H1 (cell line): Measurements from ENCODE around the gene DCP1B. TPM values are rescaled to one million over a fixed set of nuclear protein-coding genes. Genes with fewer than 3 reads are reported as not detected.

Source experiments
- CTCF ChIA-PET: fragments of 300-600 bp; sonication (Branson Sonifier 250); formaldehyde crosslinking; loops from one replicate; lab custom pipeline; 2021; ENCODE audit not compliant: partially characterized antibody; lab: Charles Lee
- POLR2A ChIA-PET: fragments of 300-600 bp; sonication (Branson Sonifier 250); formaldehyde crosslinking; loops from one replicate; lab custom pipeline; 2021; ENCODE audit warnings: inconsistent platforms; ENCODE audit not compliant: partially characterized antibody; lab: Charles Lee
- DNase-seq, 2 experiments: peaks; one replicate each; pipeline versions ENCODE4 v3.0.0 to v3.0.0-alpha.2; 2010 to 2022; ENCODE audit warnings: low spot score in 2 of 2, low read depth in 1 of 2, mixed read lengths in 1 of 2
- FAIRE-seq: peaks from 2 replicates; lab custom pipeline; 2011; peaks lifted over from hg19 to GRCh38; lab: Jason Lieb, UNC
- H2AFZ ChIP-seq: 2 replicates; pipeline ENCODE4 v1.8.1; 2012; ENCODE audit warnings: low read length, inconsistent platforms
- H2AK5ac ChIP-seq: 2 replicates; pipeline ENCODE4 v1.6.1; 2013; ENCODE audit warnings: low read depth, low read length
- H2BK120ac ChIP-seq: replicated peaks from 2 replicates; pipeline ENCODE3; 2013; ENCODE audit warnings: low read depth, low read length, inconsistent platforms
- H2BK12ac ChIP-seq: 2 replicates; pipeline ENCODE4 v1.6.1; 2013; ENCODE audit warnings: low read depth, low read length
- H2BK15ac ChIP-seq: 2 replicates; pipeline ENCODE4 v1.6.1; 2013; ENCODE audit warnings: low read length
- H2BK20ac ChIP-seq: 2 replicates; pipeline ENCODE4 v1.6.1; 2013; ENCODE audit warnings: low read length
- H2BK5ac ChIP-seq: 2 replicates; pipeline ENCODE4 v1.6.1; 2013; ENCODE audit warnings: low read depth, low read length
- H3K14ac ChIP-seq: 2 replicates; pipeline ENCODE4 v1.6.1; 2013; ENCODE audit warnings: inconsistent platforms; ENCODE audit not compliant: insufficient read length
- H3K18ac ChIP-seq: 2 replicates; pipeline ENCODE4 v1.6.1; 2013; ENCODE audit warnings: low read length; ENCODE audit errors: extremely low read depth
- H3K23ac ChIP-seq: 2 replicates; pipeline ENCODE4 v1.6.1; 2013; ENCODE audit warnings: inconsistent platforms; ENCODE audit not compliant: insufficient read length
- H3K23me2 ChIP-seq: 2 replicates; pipeline ENCODE4 v1.6.1; 2013; ENCODE audit warnings: low read depth, low read length
- H3K27ac ChIP-seq: 2 replicates; pipeline ENCODE4 v1.6.1; 2011; ENCODE audit warnings: low read depth, low read length, inconsistent platforms
- H3K27me3 ChIP-seq, 4 experiments: replicated peaks in 1 of 4; 1 replicate in 1 of 4; 2 replicates in 3 of 4; pipeline versions ENCODE4 v1.6.1 to v1.8.1; 2011 to 2013; ENCODE audit warnings: low read length in 3 of 4, mild to moderate bottlenecking in 3 of 4, inconsistent platforms in 2 of 4, mixed read lengths in 2 of 4, moderate library complexity in 1 of 4; ENCODE audit not compliant: control insufficient read depth in 3 of 4, insufficient read depth in 3 of 4; ENCODE audit errors: extremely low read depth in 1 of 4
- H3K36me3 ChIP-seq, 4 experiments: 2 replicates each; pipeline versions ENCODE4 v1.6.1 to v1.8.1; 2011 to 2013; ENCODE audit warnings: mild to moderate bottlenecking in 4 of 4, low read length in 3 of 4, moderate library complexity in 2 of 4, control low read depth in 1 of 4, inconsistent platforms in 1 of 4; ENCODE audit not compliant: insufficient read depth in 4 of 4, control insufficient read depth in 2 of 4
- H3K4ac ChIP-seq: replicated peaks from 2 replicates; pipeline ENCODE3; 2013; ENCODE audit warnings: low read length, low read depth, mixed read lengths, inconsistent platforms; ENCODE audit not compliant: insufficient read length
- H3K4me1 ChIP-seq, 4 experiments: replicated peaks in 1 of 4; 1 replicate in 1 of 4; 2 replicates in 3 of 4; pipeline versions ENCODE4 v1.6.1 to v1.8.1; 2011 to 2013; ENCODE audit warnings: low read length in 3 of 4, inconsistent platforms in 2 of 4, mixed read lengths in 1 of 4; ENCODE audit not compliant: insufficient read depth in 4 of 4, control insufficient read depth in 3 of 4
- H3K4me2 ChIP-seq, 2 experiments: 2 replicates each; pipeline versions ENCODE4 v1.6.1 to v1.8.1; 2011 to 2013; ENCODE audit warnings: low read depth in 2 of 2, low read length in 2 of 2, control low read depth in 1 of 2, inconsistent platforms in 1 of 2, mild to moderate bottlenecking in 1 of 2; ENCODE audit not compliant: insufficient read depth in 1 of 2
- H3K4me3 ChIP-seq, 4 experiments: fragments of 200-600, 300-600 bp in 1 of 4; sonication (generic), shearing (Covaris generic), sonication (Bioruptor Twin) in 1 of 4; 2 replicates each; pipeline versions ENCODE4 v1.5.1 to v1.8.1; 2011 to 2016; ENCODE audit warnings: low read length in 4 of 4, low read depth in 3 of 4, control low read depth in 2 of 4, inconsistent platforms in 2 of 4, mild to moderate bottlenecking in 2 of 4, mixed read lengths in 1 of 4, moderate library complexity in 1 of 4; ENCODE audit not compliant: insufficient read depth in 2 of 4; ENCODE audit errors: extremely low read depth in 1 of 4
- H3K56ac ChIP-seq: replicated peaks from 2 replicates; pipeline ENCODE3; 2013; ENCODE audit warnings: low read depth, mild to moderate bottlenecking, mixed read lengths, low read length, inconsistent platforms; ENCODE audit not compliant: insufficient read length
- H3K79me1 ChIP-seq: 2 replicates; pipeline ENCODE4 v1.6.1; 2013; ENCODE audit warnings: low read depth, low read length, control low read depth
- H3K79me2 ChIP-seq, 2 experiments: 2 replicates each; pipeline versions ENCODE4 v1.6.1 to v1.8.1; 2012 to 2013; ENCODE audit warnings: low read length in 2 of 2, mild to moderate bottlenecking in 2 of 2, inconsistent platforms in 1 of 2; ENCODE audit not compliant: insufficient read depth in 2 of 2, control insufficient read depth in 1 of 2
- H3K9ac ChIP-seq, 4 experiments: replicated peaks in 1 of 4; 1 replicate in 1 of 4; 2 replicates in 3 of 4; pipeline versions ENCODE4 v1.6.1 to v1.8.1; 2011 to 2013; ENCODE audit warnings: low read depth in 3 of 4, low read length in 3 of 4, control low read depth in 2 of 4, mild to moderate bottlenecking in 2 of 4, moderate library complexity in 2 of 4, inconsistent platforms in 1 of 4; ENCODE audit errors: extremely low read depth in 1 of 4
- H3K9me3 ChIP-seq, 2 experiments: 2 replicates each; pipeline versions ENCODE4 v1.6.1 to v1.8.1; 2012 to 2013; ENCODE audit warnings: mild to moderate bottlenecking in 2 of 2, moderate library complexity in 2 of 2, control low read depth in 1 of 2, inconsistent platforms in 1 of 2, low read depth in 1 of 2, low read length in 1 of 2, mixed read lengths in 1 of 2; ENCODE audit not compliant: insufficient read depth in 2 of 2
- H4K20me1 ChIP-seq, 2 experiments: replicated peaks in 1 of 2; 2 replicates each; pipeline versions ENCODE3 to v1.8.1; 2011 to 2013; ENCODE audit warnings: inconsistent platforms in 2 of 2, low read length in 2 of 2, mild to moderate bottlenecking in 1 of 2; ENCODE audit not compliant: insufficient read depth in 2 of 2, control insufficient read depth in 1 of 2
- H4K5ac ChIP-seq: 2 replicates; pipeline ENCODE4 v1.6.1; 2013; ENCODE audit warnings: low read length, low read depth, mixed read lengths, inconsistent platforms; ENCODE audit not compliant: insufficient read length
- H4K8ac ChIP-seq: 2 replicates; pipeline ENCODE4 v1.8.0; 2013; ENCODE audit warnings: mild to moderate bottlenecking, moderate library complexity, low read length, inconsistent platforms; ENCODE audit not compliant: insufficient read depth; ENCODE audit errors: extremely low read depth
- H4K91ac ChIP-seq: replicated peaks from 2 replicates; pipeline ENCODE3; 2013; ENCODE audit warnings: low read length, mixed read lengths, inconsistent platforms; ENCODE audit not compliant: insufficient read length
- MAFK ChIP-seq: IDR thresholded peaks from 2 replicates; pipeline ENCODE4 v1.6.1; 2012; ENCODE audit warnings: low read depth, mild to moderate bottlenecking, improper control_type of control experiment, low read length
- POLR2A ChIP-seq, 2 experiments: IDR thresholded peaks; 1 replicate in 1 of 2; 2 replicates in 1 of 2; pipeline ENCODE4 v1.6.1; 2011; ENCODE audit warnings: low read depth in 2 of 2, low read length in 2 of 2, mild to moderate bottlenecking in 2 of 2; ENCODE audit errors: control extremely low read depth in 1 of 2
- whole genome bisulfite sequencing, 2 experiments: shearing (Covaris generic) in 1 of 2; methylation state at CpG; one replicate each; pipeline versions ENCODE4 v1.1.6 to v1.1.7; 2013 to 2015; ENCODE audit warnings: low lambda C conversion rate in 2 of 2, mixed read lengths in 2 of 2, inconsistent platforms in 1 of 2, low coverage in 1 of 2, missing lambda C conversion rate in 1 of 2; ENCODE audit not compliant: insufficient replicate concordance in 2 of 2, insufficient coverage in 1 of 2, insufficient read length in 1 of 2; ENCODE audit errors: extremely low coverage in 1 of 2, missing lambda C conversion rate in 1 of 2; 5-methylcytosine and 5-hydroxymethylcytosine counted together
- polyA plus RNA-seq, 7 experiments: library from polyadenylated mRNA; depleted of rRNA in 3 of 7; stranded (reverse) in 5 of 7; unstranded in 2 of 7; fragments of >200 nt in 5 of 7; fragments of 200-250 nt in 2 of 7; gene quantifications; 1 replicate in 5 of 7; 2 replicates in 1 of 7; 4 replicates in 1 of 7; pipeline versions ENCODE4 v1.2.1 to v1.2.3, GENCODE V29; 2011 to 2013; ENCODE audit warnings: missing spikeins in 2 of 7, mixed read lengths in 2 of 7
- total RNA-seq: library from RNA; stranded (reverse); fragmentation: NEBNext Ultra II Directional; extraction: Animal tissue kit (Norgen Biotek cat#: 25700); gene quantifications from 2 replicates; pipeline ENCODE4 v1.2.1, GENCODE V29; 2021

The DCP1B gene
- total and polyA plus RNA-seq, 2 of the 8 experiments (the other 6 are each of a cell fraction or from before 2014, with no cell fraction given) = 14.8 to 29.0 TPM

GRCh38 chr12:1993341-1993740 is 10.9 kb downstream of the DCP1B start:
- Histone ChIP-seq H3K79me2 (peaks cover 0 to 7% of the 10 kb centered on the region in 2 experiments; a peak in 2 of 4 replicates), H4K20me1 (no peaks in the 10 kb centered on the region), H3K27ac (no peak overlapping the region), H2BK15ac (no peak overlapping the region), H2AK5ac (no peak overlapping the region), H3K9ac (peak overlapping the region in 1 of 4 experiments; percentile 34; a peak in 1 of 7 replicates), H3K4me2 (no peak overlapping the region), H3K23me2 (no peaks in the 10 kb centered on the region), H3K27me3 (no peaks in the 10 kb centered on the region), H2BK5ac (no peak overlapping the region), H3K18ac (no peak overlapping the region), H4K91ac (no peak overlapping the region), H3K36me3 (peaks cover 0 to 32% (median 2%) of the 10 kb centered on the region in 4 experiments; a peak in 3 of 8 replicates), H2BK12ac (no peak overlapping the region), H2BK120ac (no peak overlapping the region), H3K14ac (no peak overlapping the region), H3K79me1 (no peaks in the 10 kb centered on the region), H2BK20ac (no peak overlapping the region), H4K8ac (no peak overlapping the region), H2AFZ (no peak overlapping the region), H3K9me3 (no peaks in the 10 kb centered on the region), H4K5ac (no peak overlapping the region), H3K56ac (no peak overlapping the region), H3K23ac (no peak overlapping the region), H3K4ac (no peak overlapping the region), H3K4me3 (no peak overlapping the region), H3K4me1 (peaks cover 0 to 16% (median 9%) of the 10 kb centered on the region in 4 experiments; a peak in 5 of 7 replicates)
- DNase-seq (no peak), FAIRE-seq (no peak)
- TF ChIP-seq POLR2A (IDR thresholded peaks at IDR 0.05; ENCODE audit: control extremely low read depth in 1 of 2, low read depth in 2 of 2, low read length in 2 of 2) (no peak), MAFK (no peak)
- ChIA-PET POLR2A (interaction anchor here (2.2 kb wide), 1 partner anchor 11 kb away, joined by 10 read pairs; the partner anchor contains the start of gene DCP1B), CTCF (no interaction called here)
- WGBS, 2 experiments = 85% methylated on average over 2 of the region's 2 CpGs; no CpG with 5 or more reads in 1 of the 2 experiments
